Lower leg skin (tissue), 4 donors: ENCODE measurements around the gene C15orf39. TPM values are rescaled to one million over a fixed set of nuclear protein-coding genes. Genes with fewer than 3 reads are reported as not detected.

ENCODE experiments used
- DNase-seq, 2 donors: peaks; one replicate each; pipeline ENCODE4 v3.0.0-alpha.2; 2019; ENCODE audit warnings: low spot score in 2 of 2
- H3K4me3 ChIP-seq: fragments of 200-600 bp; sonication (generic); 2 replicates; pipeline ENCODE4 v1.5.1; 2017; ENCODE audit warnings: mild to moderate bottlenecking, low read depth; ENCODE audit not compliant: poor library complexity, severe bottlenecking
- POLR2A ChIP-seq, 2 donors: fragments of 450-650 bp; IDR thresholded peaks; one replicate each; pipeline ENCODE4 v1.6.1; 2016 to 2017; ENCODE audit warnings: antibody characterized with exemption in 2 of 2, mild to moderate bottlenecking in 1 of 2, moderate library complexity in 1 of 2
- WGBS, 2 donors: methylation state at CpG; one replicate each; pipeline ENCODE4 v1.1.5; 2018; 5-methylcytosine and 5-hydroxymethylcytosine counted together
- intact Hi-C: fragments of 100-400 bp; cut with DNase I; formaldehyde crosslinking; loops from one replicate; pipeline ENCODE4 v1.15.0; 2023; ENCODE audit warnings: low total_unique reads
- total RNA-seq, 4 donors: library from RNA; depleted of rRNA; stranded (reverse); fragments of >200 nt; gene quantifications; one replicate each; pipeline ENCODE4 v1.1.0, GENCODE V29; 2016
- TF ChIP-seq, protein P1 (sequence below), 3 donors: fragments of 450-650 bp; IDR thresholded peaks; one replicate each; pipeline ENCODE4 v1.5.1; 2016; ENCODE audit warnings: antibody characterized with exemption in 3 of 3, mild to moderate bottlenecking in 3 of 3, moderate library complexity in 2 of 3

C15orf39 gene
- total RNA-seq, 4 donors from 2014 or later: 21.9 to 29.3 (median 26.1) TPM

GRCh38 chr15:75156326-75157215, 45.1 kb upstream of the C15orf39 start:
- TF ChIP-seq, protein P1, sequence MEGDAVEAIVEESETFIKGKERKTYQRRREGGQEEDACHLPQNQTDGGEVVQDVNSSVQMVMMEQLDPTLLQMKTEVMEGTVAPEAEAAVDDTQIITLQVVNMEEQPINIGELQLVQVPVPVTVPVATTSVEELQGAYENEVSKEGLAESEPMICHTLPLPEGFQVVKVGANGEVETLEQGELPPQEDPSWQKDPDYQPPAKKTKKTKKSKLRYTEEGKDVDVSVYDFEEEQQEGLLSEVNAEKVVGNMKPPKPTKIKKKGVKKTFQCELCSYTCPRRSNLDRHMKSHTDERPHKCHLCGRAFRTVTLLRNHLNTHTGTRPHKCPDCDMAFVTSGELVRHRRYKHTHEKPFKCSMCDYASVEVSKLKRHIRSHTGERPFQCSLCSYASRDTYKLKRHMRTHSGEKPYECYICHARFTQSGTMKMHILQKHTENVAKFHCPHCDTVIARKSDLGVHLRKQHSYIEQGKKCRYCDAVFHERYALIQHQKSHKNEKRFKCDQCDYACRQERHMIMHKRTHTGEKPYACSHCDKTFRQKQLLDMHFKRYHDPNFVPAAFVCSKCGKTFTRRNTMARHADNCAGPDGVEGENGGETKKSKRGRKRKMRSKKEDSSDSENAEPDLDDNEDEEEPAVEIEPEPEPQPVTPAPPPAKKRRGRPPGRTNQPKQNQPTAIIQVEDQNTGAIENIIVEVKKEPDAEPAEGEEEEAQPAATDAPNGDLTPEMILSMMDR (IDR thresholded peaks at IDR 0.05): no peak
- no peak for TF ChIP-seq POLR2A (IDR thresholded peaks at IDR 0.05)
- no peak overlapping the region for H3K4me3 ChIP-seq
- WGBS, 2 donors: 71 to 76% methylated on average over 12 of the region's 12 CpGs
- intact Hi-C loops: no loop called here
- DNase-seq: peak in 1 of 2 donors; percentile 61

- WGBS, 2 donors: 87 to 95% methylated on average over 6 to 7 of the region's 7 CpGs
- intact Hi-C loops: no loop called here
- peak in 1 of 2 donors; percentile 67 for DNase-seq
- no peak overlapping the region for H3K4me3 ChIP-seq
- no peak for TF ChIP-seq POLR2A (IDR thresholded peaks at IDR 0.05)
- TF ChIP-seq, protein P1 (IDR thresholded peaks at IDR 0.05): no peak
Measured at GRCh38 chr15:75158402-75158801, 43.3 kb upstream of the C15orf39 start.

DNA sequence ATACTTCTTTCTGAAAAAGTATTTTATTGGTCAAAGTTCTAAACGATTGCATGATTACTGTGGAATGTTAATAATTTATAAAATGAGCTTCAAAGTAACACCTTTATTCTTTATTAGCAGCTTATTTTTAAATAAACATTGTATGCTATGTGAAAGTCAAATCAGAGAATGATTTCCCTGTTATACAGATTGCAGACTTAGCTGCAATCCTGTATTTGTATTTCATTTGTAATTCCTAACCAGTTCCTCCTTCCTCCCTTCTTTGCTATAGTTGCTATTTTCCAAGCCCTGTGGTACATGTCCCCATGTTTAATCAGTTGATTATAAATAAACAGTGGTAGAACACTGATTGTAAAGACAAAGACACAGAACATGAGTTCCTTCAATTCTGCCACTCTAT, 42.4 kb upstream of the C15orf39 start:
- no peak overlapping the region for H3K4me3 ChIP-seq
- intact Hi-C loops: no loop called here
- WGBS, 2 donors: 53 to 62% methylated on average over 1 of the region's 1 CpG
- TF ChIP-seq, protein P1 (IDR thresholded peaks at IDR 0.05): no peak
- no peak for TF ChIP-seq POLR2A (IDR thresholded peaks at IDR 0.05)
- no peak for DNase-seq

GRCh38 chr15:75161106-75161916, 40.4 kb upstream of the C15orf39 start:
- intact Hi-C loops: no loop called here
- no peak for TF ChIP-seq POLR2A (IDR thresholded peaks at IDR 0.05)
- TF ChIP-seq, protein P1 (IDR thresholded peaks at IDR 0.05): no peak
- no peak overlapping the region for H3K4me3 ChIP-seq
- DNase-seq: no peak
- 88 to 89% methylated on average over 5 of the region's 5 CpGs for WGBS, 2 donors

DNA sequence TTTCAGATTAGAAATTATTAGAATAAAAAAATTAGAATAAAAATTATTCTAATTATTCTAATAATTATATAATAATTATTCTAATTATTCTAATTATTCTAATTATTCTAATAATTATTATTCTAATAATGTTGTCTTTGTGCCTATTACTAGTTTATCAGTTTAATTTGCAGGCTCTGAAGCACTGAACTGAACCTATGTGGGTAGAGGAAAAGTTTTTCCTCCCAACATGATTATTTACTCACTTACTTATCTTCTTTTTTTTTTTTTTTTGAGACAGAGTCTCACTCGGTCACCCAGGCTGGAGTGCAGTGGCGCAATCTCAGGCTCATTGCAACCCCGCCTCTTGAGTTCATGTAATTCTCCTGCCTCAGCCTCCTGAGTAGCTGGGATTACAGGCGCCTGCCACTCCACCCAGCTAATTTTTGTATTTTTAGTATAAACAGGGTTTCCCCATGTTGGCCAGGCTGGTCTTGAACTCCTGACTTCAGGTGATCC, 39.7 kb upstream of the C15orf39 start:
- H3K4me3 ChIP-seq: no peak overlapping the region
- intact Hi-C loops: loop anchor here (2.0 kb wide), 1 partner anchor 81 kb away; no protein-coding TSS in a partner anchor
- WGBS, 2 donors: 81 to 86% methylated on average over 4 of the region's 4 CpGs
- no peak for DNase-seq
- TF ChIP-seq POLR2A (IDR thresholded peaks at IDR 0.05): no peak
- TF ChIP-seq, protein P1 (IDR thresholded peaks at IDR 0.05): no peak
